ENCODE results near the gene CHAMP1.
"Not testable (repeated sequence)": the region's sequence is repeated elsewhere in the genome, so short reads cannot be mapped to it uniquely, and the experiment has no call there.

CHAMP1 gene

DNA sequence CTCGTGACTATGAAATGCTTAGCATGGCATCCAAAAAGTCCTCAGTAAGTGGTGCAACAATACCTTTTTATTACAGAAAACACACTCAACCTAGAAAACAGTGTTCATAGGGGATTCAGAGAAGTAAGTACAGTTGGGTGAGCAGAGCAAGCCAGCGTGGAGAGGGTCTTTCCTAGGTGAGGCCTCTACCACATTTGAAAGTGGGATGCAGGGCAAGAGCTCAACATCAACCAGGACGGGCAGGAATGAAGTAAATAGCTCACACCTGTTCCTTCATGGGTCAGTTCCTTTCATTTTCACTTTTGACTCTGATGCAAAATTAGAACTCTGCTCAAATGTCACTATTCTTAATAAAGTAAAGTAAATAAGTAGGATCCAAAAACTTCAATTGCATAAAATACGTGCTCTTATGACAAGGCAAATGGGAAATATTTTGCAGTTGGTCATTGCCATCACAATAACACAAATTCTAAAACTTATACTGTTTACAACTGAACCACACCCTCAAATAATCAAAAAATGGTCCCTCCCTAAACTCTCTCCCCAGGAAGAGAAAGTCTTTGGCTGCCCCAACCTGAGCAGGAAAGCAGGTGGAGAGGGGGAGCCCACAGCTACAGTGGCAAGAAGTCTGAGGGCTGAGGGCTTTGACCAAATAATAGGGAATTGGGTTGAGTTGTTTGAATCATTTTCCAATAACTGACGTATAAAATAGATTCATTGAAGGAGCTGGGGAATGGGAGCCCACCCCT is 20.2 kb downstream of the CHAMP1 start:
- ATAC-seq (ENCODE audit: low read depth) (no peak), DNase-seq (ENCODE audit: low spot score) (no peak)
- Histone ChIP-seq H3K4me3 (ENCODE audit: severe bottlenecking) (no peak overlapping the region), H3K36me3 (ENCODE audit: low read depth) (no peaks in the 10 kb centered on the region; the same call in 1 of the 2 replicates), H3K27me3 (ENCODE audit: insufficient read depth, poor library complexity, severe bottlenecking) (no peaks in the 10 kb centered on the region), H3K9me3 (ENCODE audit: severe bottlenecking) (no peaks in the 10 kb centered on the region), H3K27ac (ENCODE audit: poor library complexity, severe bottlenecking) (no peak overlapping the region), H3K4me1 (ENCODE audit: insufficient read depth, poor library complexity, severe bottlenecking) (no peaks in the 10 kb centered on the region)
- TF ChIP-seq, protein P1, sequence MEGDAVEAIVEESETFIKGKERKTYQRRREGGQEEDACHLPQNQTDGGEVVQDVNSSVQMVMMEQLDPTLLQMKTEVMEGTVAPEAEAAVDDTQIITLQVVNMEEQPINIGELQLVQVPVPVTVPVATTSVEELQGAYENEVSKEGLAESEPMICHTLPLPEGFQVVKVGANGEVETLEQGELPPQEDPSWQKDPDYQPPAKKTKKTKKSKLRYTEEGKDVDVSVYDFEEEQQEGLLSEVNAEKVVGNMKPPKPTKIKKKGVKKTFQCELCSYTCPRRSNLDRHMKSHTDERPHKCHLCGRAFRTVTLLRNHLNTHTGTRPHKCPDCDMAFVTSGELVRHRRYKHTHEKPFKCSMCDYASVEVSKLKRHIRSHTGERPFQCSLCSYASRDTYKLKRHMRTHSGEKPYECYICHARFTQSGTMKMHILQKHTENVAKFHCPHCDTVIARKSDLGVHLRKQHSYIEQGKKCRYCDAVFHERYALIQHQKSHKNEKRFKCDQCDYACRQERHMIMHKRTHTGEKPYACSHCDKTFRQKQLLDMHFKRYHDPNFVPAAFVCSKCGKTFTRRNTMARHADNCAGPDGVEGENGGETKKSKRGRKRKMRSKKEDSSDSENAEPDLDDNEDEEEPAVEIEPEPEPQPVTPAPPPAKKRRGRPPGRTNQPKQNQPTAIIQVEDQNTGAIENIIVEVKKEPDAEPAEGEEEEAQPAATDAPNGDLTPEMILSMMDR (IDR thresholded peaks at IDR 0.05; ENCODE audit: poor library complexity, severe bottlenecking): no peak

DNA sequence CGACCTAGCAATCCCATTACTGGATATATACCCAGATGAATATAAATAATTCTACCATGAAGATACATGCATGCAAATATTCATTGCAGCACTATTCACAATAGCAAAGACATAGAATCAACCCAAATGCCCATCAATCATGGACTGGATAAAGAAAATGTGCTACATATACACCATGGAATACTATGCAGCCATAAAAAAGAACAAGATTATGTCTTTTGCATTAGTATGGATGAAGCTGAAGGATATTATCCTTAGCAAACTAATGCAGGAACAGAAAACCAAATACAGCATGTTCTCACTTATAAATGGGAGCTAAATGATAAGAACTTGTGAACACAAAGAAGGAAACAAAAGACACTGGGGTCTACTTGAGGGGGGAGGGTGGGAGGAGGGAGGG is 22.2 kb downstream of the CHAMP1 start:
- DNase-seq (ENCODE audit: low spot score); H3K27ac ChIP-seq (ENCODE audit: poor library complexity, severe bottlenecking); H3K27me3 ChIP-seq (ENCODE audit: insufficient read depth, poor library complexity, severe bottlenecking); H3K4me3 ChIP-seq (ENCODE audit: severe bottlenecking); ATAC-seq (ENCODE audit: low read depth); H3K4me1 ChIP-seq (ENCODE audit: insufficient read depth, poor library complexity, severe bottlenecking); H3K36me3 ChIP-seq (ENCODE audit: low read depth); H3K9me3 ChIP-seq (ENCODE audit: severe bottlenecking): not testable (repeated sequence)

DNA sequence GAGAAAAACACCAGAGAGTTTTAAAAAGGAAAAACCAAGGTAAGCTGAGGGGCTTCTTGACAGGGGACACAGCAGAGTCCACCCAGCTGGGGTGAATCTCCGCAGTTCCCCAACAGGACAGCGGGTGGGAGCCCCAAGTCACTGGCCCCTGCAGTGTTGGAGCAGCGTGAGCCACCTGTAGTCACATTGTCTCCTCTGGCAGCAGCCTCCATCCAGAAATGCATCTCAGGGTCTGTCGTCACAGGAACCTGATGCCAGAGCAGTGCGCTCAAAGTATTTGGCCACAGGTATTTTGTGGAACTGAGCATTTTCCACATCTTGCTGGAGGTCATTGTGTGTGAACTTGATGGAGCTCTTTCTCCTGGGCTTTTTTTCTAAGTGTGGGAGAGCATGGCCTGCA is 24.7 kb downstream of the CHAMP1 start:
- Histone ChIP-seq H3K27me3 (ENCODE audit: insufficient read depth, poor library complexity, severe bottlenecking) (no peaks in the 10 kb centered on the region), H3K4me1 (ENCODE audit: insufficient read depth, poor library complexity, severe bottlenecking) (no peaks in the 10 kb centered on the region), H3K36me3 (ENCODE audit: low read depth) (no peaks in the 10 kb centered on the region), H3K4me3 (ENCODE audit: severe bottlenecking) (no peak overlapping the region), H3K27ac (ENCODE audit: poor library complexity, severe bottlenecking) (no peak overlapping the region), H3K9me3 (ENCODE audit: severe bottlenecking) (no peaks in the 10 kb centered on the region)
- TF ChIP-seq, protein P1 (IDR thresholded peaks at IDR 0.05; ENCODE audit: poor library complexity, severe bottlenecking): no peak
- no peak for ATAC-seq (ENCODE audit: low read depth)
- DNase-seq (ENCODE audit: low spot score): no peak

DNA sequence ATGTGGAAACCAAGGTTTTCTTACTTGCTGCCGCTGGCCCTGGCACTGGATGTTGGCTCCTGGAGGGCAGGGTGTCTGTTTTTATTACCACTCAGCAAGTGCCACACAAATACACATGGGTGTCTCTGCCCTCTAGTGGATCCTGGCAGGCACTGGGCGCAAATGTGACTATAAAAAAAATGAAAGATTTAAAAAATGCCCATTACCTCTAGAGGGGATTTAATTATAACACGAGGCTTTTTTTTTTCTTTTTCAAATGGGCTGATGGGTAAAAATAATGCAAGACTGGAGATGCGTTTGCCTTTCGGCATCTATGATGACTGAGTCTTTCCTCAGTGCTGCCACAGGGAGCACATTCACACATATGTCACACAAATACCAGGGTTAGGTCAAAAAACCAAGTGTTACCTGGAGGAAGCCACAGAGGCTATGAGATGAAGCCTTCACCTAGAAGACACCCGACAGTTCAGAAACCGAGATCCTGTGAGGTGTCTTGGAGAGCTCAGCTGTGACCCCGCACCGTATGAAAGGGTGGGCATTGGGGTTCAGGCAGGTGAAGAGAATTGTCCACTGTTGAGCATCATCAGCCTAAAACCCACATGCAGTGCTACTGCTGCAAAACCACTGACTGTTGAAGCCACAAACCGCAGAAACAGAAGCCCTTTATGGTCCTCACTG is 25.7 kb downstream of the CHAMP1 start:
- H3K9me3 ChIP-seq (ENCODE audit: severe bottlenecking): no peaks in the 10 kb centered on the region
- DNase-seq (ENCODE audit: low spot score) (no peak), ATAC-seq (ENCODE audit: low read depth) (peak; percentile 51)
- H3K36me3 ChIP-seq (ENCODE audit: low read depth): no peaks in the 10 kb centered on the region
- H3K27me3 ChIP-seq (ENCODE audit: insufficient read depth, poor library complexity, severe bottlenecking): no peaks in the 10 kb centered on the region
- TF ChIP-seq, protein P1 (IDR thresholded peaks at IDR 0.05; ENCODE audit: poor library complexity, severe bottlenecking): peak; percentile 76
- no peaks in the 10 kb centered on the region for H3K4me1 ChIP-seq (ENCODE audit: insufficient read depth, poor library complexity, severe bottlenecking)
- H3K27ac ChIP-seq (ENCODE audit: poor library complexity, severe bottlenecking): no peak overlapping the region
- H3K4me3 ChIP-seq (ENCODE audit: severe bottlenecking): no peak overlapping the region

DNA sequence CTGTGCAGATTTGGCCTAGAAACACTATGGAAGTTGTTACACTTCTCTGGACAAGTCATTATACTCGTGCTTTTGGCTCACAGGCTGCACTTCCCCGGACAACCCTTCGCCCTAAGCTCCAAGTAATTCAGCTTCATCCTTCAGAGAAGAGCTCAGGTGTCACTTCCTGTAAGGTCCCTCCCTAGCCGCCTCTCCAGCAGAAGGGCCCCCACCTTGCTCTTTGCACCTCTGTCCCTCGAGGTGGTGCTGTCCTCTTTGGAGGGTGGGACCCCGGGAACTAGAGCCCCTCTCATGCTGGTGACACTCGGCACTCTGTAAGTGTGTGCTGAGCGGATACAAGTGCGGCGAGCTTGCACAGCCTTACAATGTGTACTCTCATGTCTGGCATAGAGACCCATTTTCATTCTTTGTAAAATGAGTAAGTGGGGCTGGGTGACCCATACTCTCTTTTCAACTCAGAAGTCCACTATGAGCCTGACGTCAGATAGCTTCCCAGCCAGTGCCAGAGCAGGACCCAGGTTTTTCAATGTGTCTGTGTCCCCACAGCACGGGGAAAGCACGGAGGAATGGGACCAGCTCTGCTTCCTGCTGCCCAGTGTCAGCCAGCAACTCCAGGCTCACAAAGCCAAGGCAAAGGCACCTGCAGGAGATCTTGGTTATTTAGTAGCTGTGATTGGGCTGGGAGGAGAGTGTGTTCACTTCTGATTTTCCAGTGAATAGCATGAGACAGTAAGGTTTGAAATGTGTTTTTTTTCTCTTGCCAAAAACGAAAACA is 26.9 kb downstream of the CHAMP1 start:
- ATAC-seq (ENCODE audit: low read depth) (no peak), DNase-seq (ENCODE audit: low spot score) (no peak)
- Histone ChIP-seq H3K36me3 (ENCODE audit: low read depth) (no peaks in the 10 kb centered on the region), H3K27ac (ENCODE audit: poor library complexity, severe bottlenecking) (no peak overlapping the region), H3K9me3 (ENCODE audit: severe bottlenecking) (no peaks in the 10 kb centered on the region), H3K4me3 (ENCODE audit: severe bottlenecking) (no peak overlapping the region), H3K4me1 (ENCODE audit: insufficient read depth, poor library complexity, severe bottlenecking) (no peaks in the 10 kb centered on the region), H3K27me3 (ENCODE audit: insufficient read depth, poor library complexity, severe bottlenecking) (no peaks in the 10 kb centered on the region)
- TF ChIP-seq, protein P1 (IDR thresholded peaks at IDR 0.05; ENCODE audit: poor library complexity, severe bottlenecking): no peak

DNA sequence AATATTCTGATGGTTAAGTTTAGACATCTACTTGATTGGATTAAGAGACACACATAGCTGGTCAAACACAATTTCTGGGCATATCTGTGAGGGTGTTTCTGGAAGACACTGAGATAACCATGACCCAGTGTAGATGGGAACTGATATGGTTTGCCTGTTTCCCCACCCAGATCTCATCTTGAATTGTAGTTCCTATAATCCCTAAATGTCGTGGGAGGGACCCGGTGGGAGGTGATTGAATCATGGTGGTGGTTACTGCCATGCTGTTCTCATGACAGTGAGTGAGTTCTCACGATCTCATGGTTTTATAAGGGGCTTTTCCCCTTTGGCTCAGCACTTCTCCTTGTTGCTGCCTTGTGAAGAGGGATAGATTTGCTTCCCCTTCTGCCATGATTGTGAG is 33.0 kb downstream of the CHAMP1 start:
- H3K4me1 ChIP-seq (ENCODE audit: insufficient read depth, poor library complexity, severe bottlenecking); DNase-seq (ENCODE audit: low spot score); H3K36me3 ChIP-seq (ENCODE audit: low read depth); H3K27ac ChIP-seq (ENCODE audit: poor library complexity, severe bottlenecking); H3K9me3 ChIP-seq (ENCODE audit: severe bottlenecking); ATAC-seq (ENCODE audit: low read depth); H3K4me3 ChIP-seq (ENCODE audit: severe bottlenecking): not testable (repeated sequence)
- peaks cover 13% of the 10 kb centered on the region for H3K27me3 ChIP-seq (ENCODE audit: insufficient read depth, poor library complexity, severe bottlenecking)

All from RWPE2 (cell line).